Calu3 (cell line): ENCODE results near the gene PPP1R12B. TPM values are rescaled to one million over a fixed set of nuclear protein-coding genes. Genes with fewer than 3 reads are reported as not detected.

Experiments
- BruUV-seq: library from RNA; stranded (reverse); fragments of 400-500 nt; replicated peaks from 2 replicates; lab custom pipeline; 2021; lab: Mats Ljungman, UMichigan
- CTCF ChIA-PET: fragments of 300-600 bp; sonication (Branson Sonifier 250); formaldehyde crosslinking; loops from one replicate; lab custom pipeline; 2022; ENCODE audit warnings: antibody characterized with exemption; lab: Charles Lee
- DNase-seq: peaks from one replicate; pipeline ENCODE4 v3.0.0; 2022
- H3K27ac Mint-ChIP-seq: one replicate; pipeline ENCODE4 v1.8.0; 2022; ENCODE audit warnings: mixed read lengths; ENCODE audit not compliant: unreplicated experiment
- H3K27me3 Mint-ChIP-seq: one replicate; pipeline ENCODE4 v1.8.0; 2022; ENCODE audit warnings: mixed read lengths; ENCODE audit not compliant: unreplicated experiment
- H3K36me3 Mint-ChIP-seq: one replicate; pipeline ENCODE4 v1.8.0; 2022; ENCODE audit warnings: mild to moderate bottlenecking, moderate library complexity, mixed read lengths; ENCODE audit not compliant: insufficient read depth, unreplicated experiment
- H3K4me1 Mint-ChIP-seq: one replicate; pipeline ENCODE4 v1.8.0; 2022; ENCODE audit warnings: mild to moderate bottlenecking, low read depth, mixed read lengths; ENCODE audit not compliant: unreplicated experiment
- H3K4me3 Mint-ChIP-seq: one replicate; pipeline ENCODE4 v1.8.0; 2022; ENCODE audit warnings: mild to moderate bottlenecking, low read depth, moderate library complexity, mixed read lengths; ENCODE audit not compliant: unreplicated experiment
- H3K9me3 Mint-ChIP-seq: one replicate; pipeline ENCODE4 v1.8.0; 2022; ENCODE audit warnings: low read depth, mixed read lengths; ENCODE audit not compliant: unreplicated experiment
- intact Hi-C: fragments of 100-400 bp; cut with micrococcal nuclease; formaldehyde crosslinking; loops from one replicate; pipeline ENCODE4 v1.10.0; 2022; ENCODE audit not compliant: unreplicated experiment
- total RNA-seq: library from RNA; stranded (reverse); gene quantifications from 2 replicates; pipeline ENCODE4 v1.2.3, GENCODE V29; 2022
- TF ChIP-seq, protein P1 (sequence below): fragments of 200-600 bp; IDR thresholded peaks from one replicate; pipeline ENCODE4 v1.8.0; 2022; ENCODE audit warnings: antibody characterized with exemption; ENCODE audit not compliant: unreplicated experiment

Gene PPP1R12B
- total RNA-seq, 1 experiment from 2014 or later: 31.8 TPM

DNA sequence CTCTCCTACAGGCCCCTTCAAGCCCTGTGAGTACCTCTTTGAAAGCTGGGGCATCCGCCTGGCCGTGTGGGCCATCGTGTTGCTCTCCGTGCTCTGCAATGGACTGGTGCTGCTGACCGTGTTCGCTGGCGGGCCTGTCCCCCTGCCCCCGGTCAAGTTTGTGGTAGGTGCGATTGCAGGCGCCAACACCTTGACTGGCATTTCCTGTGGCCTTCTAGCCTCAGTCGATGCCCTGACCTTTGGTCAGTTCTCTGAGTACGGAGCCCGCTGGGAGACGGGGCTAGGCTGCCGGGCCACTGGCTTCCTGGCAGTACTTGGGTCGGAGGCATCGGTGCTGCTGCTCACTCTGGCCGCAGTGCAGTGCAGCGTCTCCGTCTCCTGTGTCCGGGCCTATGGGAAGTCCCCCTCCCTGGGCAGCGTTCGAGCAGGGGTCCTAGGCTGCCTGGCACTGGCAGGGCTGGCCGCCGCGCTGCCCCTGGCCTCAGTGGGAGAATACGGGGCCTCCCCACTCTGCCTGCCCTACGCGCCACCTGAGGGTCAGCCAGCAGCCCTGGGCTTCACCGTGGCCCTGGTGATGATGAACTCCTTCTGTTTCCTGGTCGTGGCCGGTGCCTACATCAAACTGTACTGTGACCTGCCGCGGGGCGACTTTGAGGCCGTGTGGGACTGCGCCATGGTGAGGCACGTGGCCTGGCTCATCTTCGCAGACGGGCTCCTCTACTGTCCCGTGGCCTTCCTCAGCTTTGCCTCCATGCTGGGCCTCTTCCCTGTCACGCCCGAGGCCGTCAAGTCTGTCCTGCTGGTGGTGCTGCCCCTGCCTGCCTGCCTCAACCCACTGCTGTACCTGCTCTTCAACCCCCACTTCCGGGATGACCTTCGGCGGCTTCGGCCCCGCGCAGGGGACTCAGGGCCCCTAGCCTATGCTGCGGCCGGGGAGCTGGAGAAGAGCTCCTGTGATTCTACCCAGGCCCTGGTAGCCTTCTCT, 30.3 kb upstream of the PPP1R12B start:
- intact Hi-C loops: loop anchor here (10.0 kb wide), 1 partner anchor 323 kb away; no protein-coding TSS in a partner anchor
- Mint-ChIP-seq H3K36me3 (no peaks in the 10 kb centered on the region), H3K9me3 (no peaks in the 10 kb centered on the region), H3K27ac (no peak overlapping the region), H3K4me1 (no peaks in the 10 kb centered on the region), H3K27me3 (peaks cover 43% of the 10 kb centered on the region), H3K4me3 (no peak overlapping the region)
- no peak for DNase-seq
- TF ChIP-seq, protein P1, sequence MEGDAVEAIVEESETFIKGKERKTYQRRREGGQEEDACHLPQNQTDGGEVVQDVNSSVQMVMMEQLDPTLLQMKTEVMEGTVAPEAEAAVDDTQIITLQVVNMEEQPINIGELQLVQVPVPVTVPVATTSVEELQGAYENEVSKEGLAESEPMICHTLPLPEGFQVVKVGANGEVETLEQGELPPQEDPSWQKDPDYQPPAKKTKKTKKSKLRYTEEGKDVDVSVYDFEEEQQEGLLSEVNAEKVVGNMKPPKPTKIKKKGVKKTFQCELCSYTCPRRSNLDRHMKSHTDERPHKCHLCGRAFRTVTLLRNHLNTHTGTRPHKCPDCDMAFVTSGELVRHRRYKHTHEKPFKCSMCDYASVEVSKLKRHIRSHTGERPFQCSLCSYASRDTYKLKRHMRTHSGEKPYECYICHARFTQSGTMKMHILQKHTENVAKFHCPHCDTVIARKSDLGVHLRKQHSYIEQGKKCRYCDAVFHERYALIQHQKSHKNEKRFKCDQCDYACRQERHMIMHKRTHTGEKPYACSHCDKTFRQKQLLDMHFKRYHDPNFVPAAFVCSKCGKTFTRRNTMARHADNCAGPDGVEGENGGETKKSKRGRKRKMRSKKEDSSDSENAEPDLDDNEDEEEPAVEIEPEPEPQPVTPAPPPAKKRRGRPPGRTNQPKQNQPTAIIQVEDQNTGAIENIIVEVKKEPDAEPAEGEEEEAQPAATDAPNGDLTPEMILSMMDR: no peak
- no TSS peak for BruUV-seq
- CTCF ChIA-PET: interaction anchor here (4.3 kb wide), 1 partner anchor 129 kb away, joined by 21 read pairs; no protein-coding TSS in a partner anchor

DNA sequence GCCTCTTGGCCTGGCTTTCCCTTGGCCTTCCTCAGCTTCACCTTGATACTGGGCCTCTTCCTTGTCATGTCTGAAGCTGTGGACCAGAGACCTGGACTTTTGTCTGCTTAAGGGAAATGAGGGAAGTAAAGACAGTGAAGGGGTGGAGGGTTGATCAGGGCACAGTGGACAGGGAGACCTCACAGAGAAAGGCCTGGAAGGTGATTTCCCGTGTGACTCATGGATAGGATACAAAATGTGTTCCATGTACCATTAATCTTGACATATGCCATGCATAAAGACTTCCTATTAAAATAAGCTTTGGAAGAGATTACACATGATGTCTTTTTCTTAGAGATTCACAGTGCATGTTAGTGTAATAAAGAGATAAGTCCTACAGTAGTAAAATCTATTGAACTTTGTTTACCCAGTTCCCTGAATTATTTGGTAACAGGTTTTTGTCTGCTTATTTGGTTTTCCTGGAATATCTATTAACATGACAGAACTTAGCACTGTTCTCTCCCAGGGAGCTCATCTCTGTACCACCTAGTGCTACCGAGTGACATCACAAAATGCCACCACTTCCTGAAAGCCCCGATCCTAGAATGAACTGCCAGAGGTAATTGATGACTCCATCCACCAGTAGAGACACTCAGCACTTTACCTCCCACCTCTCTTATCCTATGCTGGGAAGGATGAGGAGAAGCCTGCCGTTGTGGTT, 29.0 kb upstream of the PPP1R12B start:
- intact Hi-C loops: loop anchor here (10.0 kb wide), 1 partner anchor 325 kb away; no protein-coding TSS in a partner anchor
- Mint-ChIP-seq H3K27ac (no peak overlapping the region), H3K4me3 (no peak overlapping the region), H3K36me3 (no peaks in the 10 kb centered on the region), H3K4me1 (no peaks in the 10 kb centered on the region), H3K27me3 (peaks cover 32% of the 10 kb centered on the region), H3K9me3 (no peaks in the 10 kb centered on the region)
- BruUV-seq: no TSS peak
- TF ChIP-seq, protein P1: no peak
- DNase-seq: no peak
- CTCF ChIA-PET: interaction anchor here (1.1 kb wide), 1 partner anchor 400 kb away, joined by 3 read pairs; no protein-coding TSS in a partner anchor

DNA sequence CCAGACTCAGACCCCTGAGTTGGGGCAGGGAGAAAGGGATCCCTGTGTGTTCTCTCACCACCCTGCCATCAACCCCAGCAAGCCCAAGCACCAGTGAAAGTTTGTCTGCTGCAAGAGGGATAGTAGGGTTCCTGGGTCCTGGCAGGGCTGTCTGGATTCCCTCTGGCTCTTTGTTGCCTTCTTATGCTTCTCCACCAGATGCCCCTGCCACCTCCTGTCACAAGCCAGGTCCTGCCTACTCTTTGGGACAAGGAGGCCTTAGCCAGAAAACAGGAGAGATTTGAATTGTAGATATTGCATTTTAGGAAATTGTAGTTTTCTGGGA, 28.5 kb upstream of the PPP1R12B start:
- no TSS peak for BruUV-seq
- CTCF ChIA-PET: interaction anchor here (1.1 kb wide), 1 partner anchor 400 kb away, joined by 3 read pairs; no protein-coding TSS in a partner anchor
- no peak for DNase-seq

DNA sequence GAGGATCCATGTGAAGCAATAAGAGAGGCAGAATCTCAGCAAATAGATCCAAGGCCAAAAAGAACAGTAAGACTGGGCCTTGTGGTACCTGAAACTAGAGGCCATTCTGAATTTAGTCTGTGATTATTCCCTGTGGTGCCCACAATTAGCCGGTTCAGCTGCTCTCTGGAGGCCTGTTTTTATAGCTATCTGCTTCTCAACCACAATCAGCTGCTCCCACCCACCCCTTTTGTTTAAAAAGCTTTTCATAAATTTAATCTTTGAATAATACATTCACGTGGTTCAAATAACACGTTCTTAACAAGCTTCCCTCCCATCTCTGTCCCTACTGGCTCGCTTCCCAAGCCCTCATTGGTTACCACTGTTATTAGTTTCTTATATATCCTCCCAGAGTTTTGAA, 24.8 kb upstream of the PPP1R12B start:
- DNase-seq: no peak
- no peak overlapping the region for H3K27ac Mint-ChIP-seq
- H3K4me3 Mint-ChIP-seq: no peak overlapping the region
- H3K4me1 Mint-ChIP-seq: no peaks in the 10 kb centered on the region
- TF ChIP-seq, protein P1: no peak
- BruUV-seq: no TSS peak
- H3K27me3 Mint-ChIP-seq: peaks cover 16% of the 10 kb centered on the region
- CTCF ChIA-PET: no interaction called here
- no peaks in the 10 kb centered on the region for H3K36me3 Mint-ChIP-seq
- intact Hi-C loops: no loop called here
- no peaks in the 10 kb centered on the region for H3K9me3 Mint-ChIP-seq

More for the DNA sequence above, 28.5 kb upstream of the PPP1R12B start:
- H3K9me3 Mint-ChIP-seq: no peaks in the 10 kb centered on the region
- H3K36me3 Mint-ChIP-seq: no peaks in the 10 kb centered on the region
- no peak overlapping the region for H3K4me3 Mint-ChIP-seq
- H3K27ac Mint-ChIP-seq: no peak overlapping the region
- intact Hi-C loops: no loop called here
- H3K27me3 Mint-ChIP-seq: peaks cover 28% of the 10 kb centered on the region
- no peaks in the 10 kb centered on the region for H3K4me1 Mint-ChIP-seq
- TF ChIP-seq, protein P1: no peak
